CD14-positive monocyte (primary cell): Measurements from ENCODE around the gene TUBB8B. TPM values are rescaled to one million over a fixed set of nuclear protein-coding genes. Genes with fewer than 3 reads are reported as not detected.
"Not testable (repeated sequence)": the region's sequence is repeated elsewhere in the genome, so short reads cannot be mapped to it uniquely, and the experiment has no call there.

ENCODE experiments used
- DNase-seq, 3 donors: peaks; one replicate each; pipeline ENCODE4 v3.0.0-alpha.2; 2011 to 2022
- H2AFZ ChIP-seq: 2 replicates; pipeline ENCODE4 v1.6.0; 2012; ENCODE audit warnings: mild to moderate bottlenecking, low read depth, low read length, inconsistent platforms; ENCODE audit not compliant: insufficient read depth, poor library complexity, severe bottlenecking
- H3K27ac ChIP-seq, 2 donors: 1 replicate in 1 of 2; 2 replicates in 1 of 2; pipeline ENCODE4 v1.5.1; 2012 to 2013; ENCODE audit warnings: low read length in 2 of 2, control low read depth in 1 of 2, inconsistent platforms in 1 of 2, low read depth in 1 of 2, mild to moderate bottlenecking in 1 of 2
- H3K27me3 ChIP-seq, 2 donors: one replicate each; pipeline versions ENCODE4 v1.6.0 to v1.6.1; 2011 to 2013; ENCODE audit warnings: low read length in 2 of 2; ENCODE audit not compliant: control insufficient read depth in 2 of 2, insufficient read depth in 2 of 2
- H3K36me3 ChIP-seq, 2 donors: replicated peaks in 1 of 2; 1 replicate in 1 of 2; 2 replicates in 1 of 2; pipeline versions ENCODE4 v1.5.1 to v1.6.1; 2012 to 2013; ENCODE audit warnings: low read length in 2 of 2, control low read depth in 1 of 2, inconsistent platforms in 1 of 2, mild to moderate bottlenecking in 1 of 2; ENCODE audit not compliant: insufficient read depth in 2 of 2, control insufficient read depth in 1 of 2
- H3K4me1 ChIP-seq, 2 donors: 1 replicate in 1 of 2; 2 replicates in 1 of 2; pipeline versions ENCODE4 v1.5.1 to v1.6.1; 2012 to 2013; ENCODE audit warnings: low read length in 2 of 2, control low read depth in 1 of 2, inconsistent platforms in 1 of 2, mild to moderate bottlenecking in 1 of 2, moderate library complexity in 1 of 2; ENCODE audit not compliant: insufficient read depth in 2 of 2, control insufficient read depth in 1 of 2
- H3K4me2 ChIP-seq: replicated peaks from 2 replicates; pipeline ENCODE3; 2012; ENCODE audit warnings: low read length, moderate library complexity, mild to moderate bottlenecking; ENCODE audit not compliant: poor library complexity, severe bottlenecking; ENCODE audit errors: extremely low read depth
- H3K4me3 ChIP-seq, 3 experiments: fragments of 200-600 bp in 1 of 3; sonication (generic) in 1 of 3; replicated peaks in 1 of 3; 1 replicate in 2 of 3; 2 replicates in 1 of 3; pipeline ENCODE4 v1.5.1; 2011 to 2013; ENCODE audit warnings: low read length in 3 of 3, mild to moderate bottlenecking in 3 of 3, control low read depth in 2 of 3, low read depth in 2 of 3, inconsistent platforms in 1 of 3, moderate library complexity in 1 of 3
- H3K79me2 ChIP-seq: 2 replicates; pipeline ENCODE4 v1.6.0; 2012; ENCODE audit warnings: mild to moderate bottlenecking, control low read depth, inconsistent platforms, low read length, moderate library complexity; ENCODE audit not compliant: insufficient read depth
- H3K9ac ChIP-seq: 2 replicates; pipeline ENCODE4 v1.6.0; 2017; ENCODE audit warnings: low read length, mild to moderate bottlenecking; ENCODE audit not compliant: insufficient read depth, poor library complexity, severe bottlenecking
- H3K9me3 ChIP-seq, 2 donors: replicated peaks in 1 of 2; 1 replicate in 1 of 2; 2 replicates in 1 of 2; pipeline versions ENCODE4 v1.5.1 to v1.6.1; 2012 to 2013; ENCODE audit warnings: low read length in 2 of 2, control low read depth in 1 of 2; ENCODE audit not compliant: control insufficient read depth in 1 of 2, insufficient read depth in 1 of 2
- H4K20me1 ChIP-seq: 2 replicates; pipeline ENCODE4 v1.6.0; 2012; ENCODE audit warnings: mild to moderate bottlenecking, low read length, control low read depth, moderate library complexity; ENCODE audit not compliant: insufficient read depth
- H3K27ac Mint-ChIP-seq, 7 donors: one replicate each; pipeline ENCODE4 v1.8.0; 2020; ENCODE audit warnings: mild to moderate bottlenecking in 7 of 7, mixed read lengths in 7 of 7, moderate library complexity in 6 of 7, inconsistent platforms in 2 of 7
- H3K27me3 Mint-ChIP-seq, 3 donors: one replicate each; pipeline ENCODE4 v1.8.0; 2021 to 2022; ENCODE audit warnings: low read depth in 3 of 3, mild to moderate bottlenecking in 3 of 3, mixed read lengths in 3 of 3, moderate library complexity in 3 of 3, inconsistent platforms in 1 of 3
- H3K36me3 Mint-ChIP-seq, 2 donors: one replicate each; pipeline ENCODE4 v1.8.0; 2020; ENCODE audit warnings: mixed read lengths in 2 of 2, inconsistent platforms in 1 of 2, mild to moderate bottlenecking in 1 of 2
- H3K4me1 Mint-ChIP-seq: one replicate; pipeline ENCODE4 v1.8.0; 2020; ENCODE audit warnings: mild to moderate bottlenecking, mixed read lengths
- H3K4me3 Mint-ChIP-seq, 2 donors: one replicate each; pipeline ENCODE4 v1.8.0; 2020; ENCODE audit warnings: mild to moderate bottlenecking in 2 of 2, mixed read lengths in 2 of 2, moderate library complexity in 1 of 2
- H3K9me3 Mint-ChIP-seq, 7 donors: one replicate each; pipeline ENCODE4 v1.8.0; 2020 to 2022; ENCODE audit warnings: mixed read lengths in 7 of 7, mild to moderate bottlenecking in 6 of 7, moderate library complexity in 6 of 7, inconsistent platforms in 2 of 7
- WGBS: methylation state at CpG from one replicate; pipeline ENCODE4 v1.1.5; 2013; ENCODE audit warnings: missing lambda C conversion rate; ENCODE audit not compliant: insufficient coverage; 5-methylcytosine and 5-hydroxymethylcytosine counted together
- intact Hi-C, 2 donors: fragments of 100-400 bp; cut with micrococcal nuclease; formaldehyde crosslinking; loops; one replicate each; pipeline versions ENCODE4 v1.15.0 to v1.15.1; 2023
- polyA plus RNA-seq, 3 donors: library from polyadenylated mRNA; depleted of rRNA in 1 of 3; unstranded in 2 of 3; stranded (reverse) in 1 of 3; fragments of 300-500 nt in 2 of 3; fragments of >200 nt in 1 of 3; fragmentation: Illumina TruSeq in 2 of 3; gene quantifications; 1 replicate in 2 of 3; 2 replicates in 1 of 3; pipeline ENCODE4 v1.2.3, GENCODE V29; 2012 to 2021

The TUBB8B gene
- polyA plus RNA-seq, 3 donors = 0.42 TPM; not detected in 2

DNA sequence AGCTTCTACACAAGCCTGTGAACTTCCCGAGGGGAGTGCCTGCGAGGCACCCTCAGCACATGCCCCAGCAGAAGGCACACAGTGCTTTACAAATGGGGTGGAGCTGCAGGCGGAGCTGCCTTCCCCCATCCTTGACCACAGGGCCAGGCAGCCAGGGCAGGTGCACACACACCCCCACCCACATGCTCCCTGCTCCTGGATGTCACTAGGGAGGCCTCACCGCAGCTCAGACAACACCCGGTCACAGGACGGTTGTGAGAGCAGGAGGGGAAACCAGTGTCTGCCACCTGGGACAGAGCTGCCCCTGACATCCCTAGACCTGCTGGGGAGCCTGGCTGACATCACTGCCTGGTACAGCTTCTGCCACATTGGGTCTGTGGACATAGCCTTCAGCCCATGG, 39.7 kb upstream of the TUBB8B start:
- H2AFZ ChIP-seq, intact Hi-C loops, H3K9ac ChIP-seq, H3K36me3 Mint-ChIP-seq, H3K27ac Mint-ChIP-seq, H3K4me2 ChIP-seq, H3K9me3 Mint-ChIP-seq, H4K20me1 ChIP-seq, H3K27me3 ChIP-seq, H3K4me3 Mint-ChIP-seq, H3K4me1 Mint-ChIP-seq, H3K79me2 ChIP-seq, H3K27ac ChIP-seq, DNase-seq, H3K4me1 ChIP-seq, H3K9me3 ChIP-seq, H3K27me3 Mint-ChIP-seq, H3K36me3 ChIP-seq, H3K4me3 ChIP-seq: not testable (repeated sequence)
- 96% methylated on average over 4 of the region's 6 CpGs for WGBS

GRCh38 chr18:84801-85200, 35.4 kb upstream of the TUBB8B start:
- H3K79me2 ChIP-seq, H3K4me3 ChIP-seq, H3K9me3 ChIP-seq, H3K4me1 Mint-ChIP-seq, H3K36me3 ChIP-seq, H3K4me1 ChIP-seq, intact Hi-C loops, H3K27me3 Mint-ChIP-seq, H3K9me3 Mint-ChIP-seq, H3K4me3 Mint-ChIP-seq, H3K9ac ChIP-seq, H2AFZ ChIP-seq, H3K27ac ChIP-seq, H3K27me3 ChIP-seq, H3K4me2 ChIP-seq, H4K20me1 ChIP-seq, H3K36me3 Mint-ChIP-seq, DNase-seq: not testable (repeated sequence)
- WGBS = 93% methylated on average over 7 of the region's 12 CpGs
- H3K27ac Mint-ChIP-seq = peak overlapping the region in 1 of 7 donors; percentile 76

GRCh38 chr18:82626-83209, 33.3 kb upstream of the TUBB8B start:
- H3K9ac ChIP-seq, H3K79me2 ChIP-seq, H3K4me2 ChIP-seq, H2AFZ ChIP-seq, H3K27me3 ChIP-seq, H3K4me1 Mint-ChIP-seq, H3K4me1 ChIP-seq, H3K36me3 Mint-ChIP-seq, H3K4me3 Mint-ChIP-seq, H4K20me1 ChIP-seq, H3K27ac ChIP-seq, H3K36me3 ChIP-seq, H3K9me3 Mint-ChIP-seq, DNase-seq, intact Hi-C loops, H3K4me3 ChIP-seq, H3K9me3 ChIP-seq, H3K27me3 Mint-ChIP-seq: not testable (repeated sequence)
- peak overlapping the region in 1 of 7 donors; percentile 76 for H3K27ac Mint-ChIP-seq
- WGBS = 62% methylated on average over 3 of the region's 11 CpGs

DNA sequence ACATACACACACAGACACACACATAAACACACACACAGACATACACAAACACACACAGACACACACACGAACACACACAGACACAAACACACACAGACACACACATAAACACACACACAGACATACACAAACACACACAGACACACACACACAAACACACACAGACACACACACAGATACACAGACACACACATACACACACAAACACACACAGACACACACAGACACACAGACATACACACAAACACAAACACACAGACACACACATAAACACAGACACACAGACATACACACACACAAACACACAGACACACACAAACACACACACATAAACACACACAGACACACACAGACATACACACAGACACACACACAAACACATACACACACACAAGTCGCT, 31.5 kb upstream of the TUBB8B start:
- H3K36me3 ChIP-seq, H3K4me1 ChIP-seq, H3K9ac ChIP-seq, DNase-seq, H3K4me3 Mint-ChIP-seq, H3K79me2 ChIP-seq, H4K20me1 ChIP-seq, H3K27me3 Mint-ChIP-seq, H3K9me3 Mint-ChIP-seq, H3K36me3 Mint-ChIP-seq, H3K27ac Mint-ChIP-seq, H3K4me1 Mint-ChIP-seq, H3K27me3 ChIP-seq, H3K27ac ChIP-seq, H3K4me2 ChIP-seq, intact Hi-C loops, H3K9me3 ChIP-seq, H3K4me3 ChIP-seq, H2AFZ ChIP-seq: not testable (repeated sequence)
- 58% methylated on average over 2 of the region's 2 CpGs for WGBS
